ENCODE measurements around the gene CYP4B1.

CYP4B1 gene

GRCh38 chr1:46800742-46801141, 1.9 kb downstream of the CYP4B1 start:
- H3K27ac ChIP-seq (ENCODE audit: low read length) = no peak overlapping the region

GRCh38 chr1:46801323-46802055, 2.6 kb downstream of the CYP4B1 start:
- no peak overlapping the region for H3K4me3 ChIP-seq (ENCODE audit: low read length)
- H3K36me3 ChIP-seq (replicated peaks; ENCODE audit: low read depth, low read length) = no peaks in the 10 kb centered on the region
- H3K9me3 ChIP-seq (ENCODE audit: insufficient read depth, low read length) = no peaks in the 10 kb centered on the region
- H2AFZ ChIP-seq (ENCODE audit: low read depth, low read length) = no peak overlapping the region
- no peaks in the 10 kb centered on the region for H3K79me2 ChIP-seq (ENCODE audit: low read length)
- no peak overlapping the region for H3K9ac ChIP-seq (ENCODE audit: low read length)
- TF ChIP-seq CTCF (IDR thresholded peaks at IDR 0.05; ENCODE audit: low read depth, low read length) (no peak), EZH2phosphoT487 (IDR thresholded peaks at IDR 0.05; ENCODE audit: low read depth) (no peak)
- no peaks in the 10 kb centered on the region for H3K27me3 ChIP-seq (ENCODE audit: low read depth, low read length)
- no peak overlapping the region for H3K27ac ChIP-seq (ENCODE audit: low read length)
- H3K4me2 ChIP-seq (ENCODE audit: low read length) = no peak overlapping the region
- no peaks in the 10 kb centered on the region for H3K4me1 ChIP-seq (ENCODE audit: low read length)
- H4K20me1 ChIP-seq (ENCODE audit: insufficient read depth, low read length) = no peaks in the 10 kb centered on the region

More at GRCh38 chr1:46800742-46801141, 1.9 kb downstream of the CYP4B1 start:
- Histone ChIP-seq H4K20me1 (ENCODE audit: insufficient read depth, low read length) (no peaks in the 10 kb centered on the region), H3K36me3 (replicated peaks; ENCODE audit: low read depth, low read length) (no peaks in the 10 kb centered on the region), H3K27me3 (ENCODE audit: low read depth, low read length) (no peaks in the 10 kb centered on the region), H3K79me2 (ENCODE audit: low read length) (no peaks in the 10 kb centered on the region), H3K4me3 (ENCODE audit: low read length) (no peak overlapping the region), H2AFZ (ENCODE audit: low read depth, low read length) (no peak overlapping the region), H3K4me2 (ENCODE audit: low read length) (no peak overlapping the region), H3K9me3 (ENCODE audit: insufficient read depth, low read length) (no peaks in the 10 kb centered on the region), H3K4me1 (ENCODE audit: low read length) (no peaks in the 10 kb centered on the region), H3K9ac (ENCODE audit: low read length) (no peak overlapping the region)
- TF ChIP-seq CTCF (IDR thresholded peaks at IDR 0.05; ENCODE audit: low read depth, low read length) = no peak

GRCh38 chr1:46802081-46802480, 3.2 kb downstream of the CYP4B1 start:
- TF ChIP-seq CTCF (IDR thresholded peaks at IDR 0.05; ENCODE audit: low read depth, low read length) (no peak), EZH2phosphoT487 (IDR thresholded peaks at IDR 0.05; ENCODE audit: low read depth) (no peak)
- no peaks in the 10 kb centered on the region for H3K9me3 ChIP-seq (ENCODE audit: insufficient read depth, low read length)
- H3K4me1 ChIP-seq (ENCODE audit: low read length) = no peaks in the 10 kb centered on the region
- H4K20me1 ChIP-seq (ENCODE audit: insufficient read depth, low read length) = no peaks in the 10 kb centered on the region
- no peak overlapping the region for H3K27ac ChIP-seq (ENCODE audit: low read length)
- H3K4me3 ChIP-seq (ENCODE audit: low read length) = no peak overlapping the region
- no peaks in the 10 kb centered on the region for H3K79me2 ChIP-seq (ENCODE audit: low read length)
- no peak overlapping the region for H3K9ac ChIP-seq (ENCODE audit: low read length)
- H2AFZ ChIP-seq (ENCODE audit: low read depth, low read length) = no peak overlapping the region
- H3K27me3 ChIP-seq (ENCODE audit: low read depth, low read length) = no peaks in the 10 kb centered on the region
- H3K4me2 ChIP-seq (ENCODE audit: low read length) = no peak overlapping the region
- H3K36me3 ChIP-seq (replicated peaks; ENCODE audit: low read depth, low read length) = no peaks in the 10 kb centered on the region

GRCh38 chr1:46802901-46803574, 4.2 kb downstream of the CYP4B1 start:
- Histone ChIP-seq H3K9ac (ENCODE audit: low read length) (no peak overlapping the region), H3K27ac (ENCODE audit: low read length) (no peak overlapping the region), H3K36me3 (replicated peaks; ENCODE audit: low read depth, low read length) (no peaks in the 10 kb centered on the region), H3K4me1 (ENCODE audit: low read length) (no peaks in the 10 kb centered on the region), H3K9me3 (ENCODE audit: insufficient read depth, low read length) (no peaks in the 10 kb centered on the region), H2AFZ (ENCODE audit: low read depth, low read length) (no peak overlapping the region), H4K20me1 (ENCODE audit: insufficient read depth, low read length) (no peaks in the 10 kb centered on the region), H3K27me3 (ENCODE audit: low read depth, low read length) (no peaks in the 10 kb centered on the region), H3K79me2 (ENCODE audit: low read length) (no peaks in the 10 kb centered on the region), H3K4me2 (ENCODE audit: low read length) (no peak overlapping the region), H3K4me3 (ENCODE audit: low read length) (no peak overlapping the region)
- TF ChIP-seq CTCF (IDR thresholded peaks at IDR 0.05; ENCODE audit: low read depth, low read length) = no peak
- no peak for TF ChIP-seq EZH2phosphoT487 (IDR thresholded peaks at IDR 0.05; ENCODE audit: low read depth)
